Lung (tissue), 12 donors: ENCODE results near the gene CCL23. TPM values are rescaled to one million over a fixed set of nuclear protein-coding genes. Genes with fewer than 3 reads are reported as not detected.
"Not testable (repeated sequence)": the region's sequence is repeated elsewhere in the genome, so short reads cannot be mapped to it uniquely, and the experiment has no call there.

Source experiments
- ATAC-seq: fragments of 200-7000 bp; cut with Tn5 transposase; one replicate; pipeline ENCODE4 v1.9.1; 2020; ENCODE audit warnings: moderate number of reproducible peaks; ENCODE audit not compliant: insufficient read depth, low FRiP score
- DNase-seq, 3 donors: peaks; one replicate each; pipeline ENCODE4 v3.0.0-alpha.2; 2013 to 2017
- H3K27ac ChIP-seq, 2 donors: one replicate each; pipeline ENCODE4 v1.5.1; 2013; ENCODE audit warnings: mild to moderate bottlenecking in 2 of 2, moderate library complexity in 2 of 2, control low read depth in 1 of 2, inconsistent platforms in 1 of 2, low read depth in 1 of 2, low read length in 1 of 2
- H3K27me3 ChIP-seq, 3 donors: one replicate each; pipeline ENCODE4 v1.5.1; 2013; ENCODE audit warnings: low read length in 2 of 3; ENCODE audit not compliant: control insufficient read depth in 3 of 3, insufficient read depth in 3 of 3
- H3K36me3 ChIP-seq, 4 donors: one replicate each; pipeline ENCODE4 v1.5.1; 2013; ENCODE audit warnings: low read length in 4 of 4, mild to moderate bottlenecking in 1 of 4, moderate library complexity in 1 of 4; ENCODE audit not compliant: control insufficient read depth in 4 of 4, insufficient read depth in 4 of 4
- H3K4me1 ChIP-seq, 5 donors: one replicate each; pipeline ENCODE4 v1.5.1; 2013; ENCODE audit warnings: low read length in 5 of 5, mild to moderate bottlenecking in 2 of 5, moderate library complexity in 1 of 5; ENCODE audit not compliant: control insufficient read depth in 5 of 5, insufficient read depth in 5 of 5
- H3K4me3 ChIP-seq: one replicate; pipeline ENCODE4 v1.5.1; 2013; ENCODE audit warnings: mild to moderate bottlenecking, control low read depth, moderate library complexity
- H3K9ac ChIP-seq, 2 donors: one replicate each; pipeline ENCODE4 v1.5.1; 2013; ENCODE audit warnings: low read length in 2 of 2, control low read depth in 1 of 2; ENCODE audit not compliant: insufficient read depth in 1 of 2
- H3K9me3 ChIP-seq, 4 donors: one replicate each; pipeline ENCODE4 v1.5.1; 2013; ENCODE audit warnings: low read length in 3 of 4, mild to moderate bottlenecking in 1 of 4, moderate library complexity in 1 of 4; ENCODE audit not compliant: control insufficient read depth in 4 of 4, insufficient read depth in 3 of 4
- WGBS, 2 donors: extraction: QIAGEN DNeasy Blood & Tissue Kit; methylation state at CpG; one replicate each; pipeline ENCODE4 v1.1.7; 2013; 5-methylcytosine and 5-hydroxymethylcytosine counted together
- polyA plus RNA-seq, 2 donors: library from polyadenylated mRNA; stranded (reverse); fragments of 200-250 nt; gene quantifications; one replicate each; pipeline ENCODE4 v1.2.1, GENCODE V29; 2013
- total RNA-seq, 2 donors: library from RNA; depleted of rRNA in 1 of 2; stranded (reverse); fragments of >200 nt in 1 of 2; gene quantifications; one replicate each; pipeline ENCODE4 v1.2.1, GENCODE V29; 2014 to 2021
- TF ChIP-seq, protein P1 (sequence below): IDR thresholded peaks from 2 replicates; pipeline ENCODE4 v1.5.1; 2012; ENCODE audit warnings: mild to moderate bottlenecking; ENCODE audit errors: control extremely low read depth, extremely low read depth
- donor health status: control.
- donor health status: control.
- donor health status: Bipolar disorder and iron deficiency.
- donor health status: healthy.
- donor health status: DM: yes; HTN: yes; CAD: no.

Gene CCL23
- total and polyA plus RNA-seq, 4 donors, result 5.1 to 34.4 (median 7.2) TPM; not detected in 1

DNA sequence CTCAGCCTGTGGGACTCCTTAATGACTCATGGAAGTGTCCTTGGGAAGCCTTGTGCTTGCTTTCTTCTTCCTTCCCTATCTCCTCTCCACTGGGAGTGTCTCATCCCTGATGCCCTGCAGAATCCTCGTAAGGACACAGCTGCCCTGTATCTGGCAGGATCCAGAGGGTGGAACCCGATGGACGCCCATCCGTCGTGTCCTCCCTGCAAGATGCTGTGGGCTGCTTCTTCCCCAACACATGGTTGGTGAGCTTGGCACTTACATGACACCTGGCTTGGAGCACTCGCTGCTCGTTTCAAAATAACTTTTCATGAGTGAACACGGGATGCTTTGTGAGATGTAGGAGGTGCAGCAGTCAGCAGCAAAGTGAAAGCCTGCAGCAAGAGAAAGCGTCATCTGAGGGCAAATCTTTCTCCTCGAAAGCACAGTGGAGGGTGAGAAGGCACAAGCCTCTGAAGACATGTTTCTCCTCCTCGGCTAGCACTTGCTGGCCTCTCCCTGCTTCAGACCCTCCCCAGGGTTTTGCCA lies 19.7 kb downstream of the CCL23 start:
- no peak overlapping the region for H3K4me3 ChIP-seq
- H3K4me1 ChIP-seq, result peaks cover 0 to 9% (median 0%) of the 10 kb centered on the region in 5 donors
- DNase-seq (no peak), ATAC-seq (no peak)
- TF ChIP-seq, protein P1, sequence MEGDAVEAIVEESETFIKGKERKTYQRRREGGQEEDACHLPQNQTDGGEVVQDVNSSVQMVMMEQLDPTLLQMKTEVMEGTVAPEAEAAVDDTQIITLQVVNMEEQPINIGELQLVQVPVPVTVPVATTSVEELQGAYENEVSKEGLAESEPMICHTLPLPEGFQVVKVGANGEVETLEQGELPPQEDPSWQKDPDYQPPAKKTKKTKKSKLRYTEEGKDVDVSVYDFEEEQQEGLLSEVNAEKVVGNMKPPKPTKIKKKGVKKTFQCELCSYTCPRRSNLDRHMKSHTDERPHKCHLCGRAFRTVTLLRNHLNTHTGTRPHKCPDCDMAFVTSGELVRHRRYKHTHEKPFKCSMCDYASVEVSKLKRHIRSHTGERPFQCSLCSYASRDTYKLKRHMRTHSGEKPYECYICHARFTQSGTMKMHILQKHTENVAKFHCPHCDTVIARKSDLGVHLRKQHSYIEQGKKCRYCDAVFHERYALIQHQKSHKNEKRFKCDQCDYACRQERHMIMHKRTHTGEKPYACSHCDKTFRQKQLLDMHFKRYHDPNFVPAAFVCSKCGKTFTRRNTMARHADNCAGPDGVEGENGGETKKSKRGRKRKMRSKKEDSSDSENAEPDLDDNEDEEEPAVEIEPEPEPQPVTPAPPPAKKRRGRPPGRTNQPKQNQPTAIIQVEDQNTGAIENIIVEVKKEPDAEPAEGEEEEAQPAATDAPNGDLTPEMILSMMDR, result no peak
- no peaks in the 10 kb centered on the region for H3K27me3 ChIP-seq
- no peaks in the 10 kb centered on the region for H3K36me3 ChIP-seq
- WGBS, 2 donors, result 86 to 90% methylated on average over 11 of the region's 11 CpGs
- H3K27ac ChIP-seq, result no peak overlapping the region
- H3K9ac ChIP-seq, result no peak overlapping the region
- H3K9me3 ChIP-seq, result no peaks in the 10 kb centered on the region

DNA sequence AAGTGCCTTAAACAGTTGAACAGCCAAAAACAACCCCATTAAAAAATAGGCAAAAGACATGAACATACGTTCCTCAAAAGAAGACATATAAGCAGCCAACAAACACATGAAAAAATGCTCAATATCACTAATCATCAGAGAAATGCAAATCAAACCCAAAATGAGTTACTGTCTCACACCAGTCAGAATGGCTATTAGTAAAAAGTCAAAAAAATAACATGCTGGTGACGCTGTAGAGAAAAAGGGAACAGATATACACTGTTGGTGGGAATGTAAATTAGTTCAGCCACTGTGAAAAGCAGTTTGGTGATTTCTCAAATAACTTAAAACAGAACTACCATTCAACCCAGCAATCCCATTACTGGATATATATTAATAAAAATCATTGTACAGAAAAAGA lies 22.4 kb downstream of the CCL23 start:
- not testable (repeated sequence) for H3K27me3 ChIP-seq, ATAC-seq, H3K36me3 ChIP-seq, H3K9ac ChIP-seq, H3K27ac ChIP-seq, H3K4me1 ChIP-seq, DNase-seq, H3K9me3 ChIP-seq, H3K4me3 ChIP-seq
- 90 to 92% methylated on average over 2 of the region's 2 CpGs for WGBS, 2 donors

DNA sequence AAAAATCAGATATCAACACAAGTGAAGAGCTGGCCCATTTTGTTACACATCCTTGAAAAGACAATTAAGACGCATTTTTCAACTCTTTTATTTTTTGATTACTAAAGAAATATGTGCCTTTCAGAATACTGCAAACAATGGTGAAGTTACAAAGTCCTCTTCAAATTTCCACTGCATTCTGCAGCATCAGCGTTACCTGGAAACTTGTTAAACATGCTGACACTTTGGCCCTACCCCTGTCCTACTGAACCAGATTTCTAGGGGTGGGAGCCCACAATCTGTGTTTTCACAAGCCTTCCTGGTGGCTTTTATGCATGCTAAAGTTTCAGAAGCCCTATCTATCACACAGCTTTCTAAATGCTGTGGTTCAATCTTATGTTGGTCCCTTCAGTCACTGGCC lies 26.7 kb downstream of the CCL23 start:
- no peaks in the 10 kb centered on the region for H3K36me3 ChIP-seq
- ATAC-seq (no peak), DNase-seq (no peak)
- 81 to 87% methylated on average over 2 of the region's 2 CpGs for WGBS, 2 donors
- H3K27ac ChIP-seq, result no peak overlapping the region
- H3K4me3 ChIP-seq, result no peak overlapping the region
- TF ChIP-seq, protein P1, result no peak
- peaks cover 0 to 4% (median 0%) of the 10 kb centered on the region in 4 donors for H3K9me3 ChIP-seq
- peaks cover 0 to 6% (median 0%) of the 10 kb centered on the region in 5 donors for H3K4me1 ChIP-seq
- no peaks in the 10 kb centered on the region for H3K27me3 ChIP-seq
- no peak overlapping the region for H3K9ac ChIP-seq

DNA sequence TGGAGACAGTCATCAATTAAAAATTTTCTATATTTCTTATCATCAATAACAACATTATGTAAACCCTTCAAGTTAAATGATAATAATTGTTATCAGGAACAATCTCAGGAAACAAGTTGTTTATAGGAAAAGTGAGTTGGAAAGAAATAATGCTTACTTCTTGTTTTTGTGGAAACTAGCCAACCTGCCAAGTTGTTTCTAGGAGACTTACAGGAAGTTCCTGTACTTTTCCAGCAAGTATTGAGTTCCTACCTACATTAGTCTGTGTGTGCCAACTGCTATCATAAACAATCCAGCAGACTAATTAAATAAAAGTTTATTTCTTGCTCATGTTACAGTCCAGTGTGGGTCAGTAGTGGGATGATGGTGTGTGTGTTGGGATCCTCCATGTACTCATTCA lies 29.6 kb downstream of the CCL23 start:
- Histone ChIP-seq H3K27me3 (no peaks in the 10 kb centered on the region), H3K4me1 (peaks cover 0 to 15% (median 0%) of the 10 kb centered on the region in 5 donors), H3K9ac (no peak overlapping the region), H3K27ac (no peak overlapping the region), H3K36me3 (no peaks in the 10 kb centered on the region), H3K4me3 (no peak overlapping the region), H3K9me3 (peaks cover 0 to 4% (median 0%) of the 10 kb centered on the region in 4 donors)
- TF ChIP-seq, protein P1, result no peak
- peak in 2 of 3 donors; percentile 21 to 39 for DNase-seq
- no peak for ATAC-seq
